ENCODE measurements around the gene PANK2. TPM values are rescaled to one million over a fixed set of nuclear protein-coding genes. Genes with fewer than 3 reads are reported as not detected.

The PANK2 gene
- polyA plus RNA-seq, 1 of the 3 experiments (the other 2 are of a cell fraction): 17.7 TPM

DNA sequence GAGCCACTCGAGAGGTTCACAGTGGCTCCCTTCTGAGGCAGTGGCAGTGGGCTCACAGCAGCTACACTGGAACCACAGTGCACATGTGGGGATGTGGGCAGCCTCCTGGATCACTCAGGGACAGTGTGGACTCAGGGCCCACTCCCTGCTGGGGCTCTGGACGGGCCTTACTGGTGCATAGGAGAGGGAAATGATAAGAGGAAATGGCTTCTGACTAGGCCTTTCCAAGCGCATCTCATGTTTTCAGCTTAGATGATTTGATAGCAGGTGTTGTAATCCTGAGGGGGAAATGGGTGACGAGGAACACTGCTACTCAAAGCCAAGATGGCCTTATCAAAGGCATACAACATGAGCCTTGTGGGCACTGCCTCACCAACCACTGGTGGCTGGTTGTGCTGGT, 44.0 kb downstream of the PANK2 start:
- no peaks in the 10 kb centered on the region for H4K20me1 ChIP-seq (ENCODE audit: insufficient read depth)
- 94% methylated on average over 3 of the region's 4 CpGs for WGBS (ENCODE audit: low lambda C conversion rate)
- H3K27me3 ChIP-seq (ENCODE audit: insufficient read depth): no peaks in the 10 kb centered on the region
- peaks cover 31% of the 10 kb centered on the region for H3F3A ChIP-seq (replicated peaks; ENCODE audit: insufficient read depth)
- no peak overlapping the region for H3K9ac ChIP-seq
- H3K9me2 ChIP-seq: no peaks in the 10 kb centered on the region
- H3K4me2 ChIP-seq: peak overlapping the region; percentile 67
- TF ChIP-seq, protein P1, sequence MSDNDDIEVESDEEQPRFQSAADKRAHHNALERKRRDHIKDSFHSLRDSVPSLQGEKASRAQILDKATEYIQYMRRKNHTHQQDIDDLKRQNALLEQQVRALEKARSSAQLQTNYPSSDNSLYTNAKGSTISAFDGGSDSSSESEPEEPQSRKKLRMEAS (IDR thresholded peaks at IDR 0.05; ENCODE audit: low read depth): no peak
- TF ChIP-seq SIN3A (IDR thresholded peaks at IDR 0.05; ENCODE audit: borderline replicate concordance, low read depth, low read length): no peak
- TF ChIP-seq, protein P2, sequence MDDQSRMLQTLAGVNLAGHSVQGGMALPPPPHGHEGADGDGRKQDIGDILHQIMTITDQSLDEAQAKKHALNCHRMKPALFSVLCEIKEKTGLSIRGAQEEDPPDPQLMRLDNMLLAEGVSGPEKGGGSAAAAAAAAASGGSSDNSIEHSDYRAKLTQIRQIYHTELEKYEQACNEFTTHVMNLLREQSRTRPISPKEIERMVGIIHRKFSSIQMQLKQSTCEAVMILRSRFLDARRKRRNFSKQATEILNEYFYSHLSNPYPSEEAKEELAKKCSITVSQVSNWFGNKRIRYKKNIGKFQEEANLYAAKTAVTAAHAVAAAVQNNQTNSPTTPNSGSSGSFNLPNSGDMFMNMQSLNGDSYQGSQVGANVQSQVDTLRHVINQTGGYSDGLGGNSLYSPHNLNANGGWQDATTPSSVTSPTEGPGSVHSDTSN (IDR thresholded peaks at IDR 0.05): no peak
- no peak for TF ChIP-seq CHD2 (IDR thresholded peaks at IDR 0.05; ENCODE audit: low read length, partially characterized antibody)
- TF ChIP-seq TCF12 (IDR thresholded peaks at IDR 0.05): no peak
- TF ChIP-seq RAD21 (IDR thresholded peaks at IDR 0.05; ENCODE audit: low read length): no peak
- ChIA-PET CTCF (interaction anchor here (1.3 kb wide), 1 partner anchor 152 kb away, joined by 4 read pairs; no protein-coding TSS in a partner anchor), POLR2A (no interaction called here)
- no peak overlapping the region for H3K4me3 ChIP-seq (ENCODE audit: low read depth in 2 of 2, low read length in 1 of 2)
- no peak for DNase-seq
- H2AFZ ChIP-seq (ENCODE audit: low read depth): no peak overlapping the region
- peaks cover 23 to 29% of the 10 kb centered on the region in 2 experiments for H3K36me3 ChIP-seq (replicated peaks in 1 of 2; ENCODE audit: control insufficient read depth in 1 of 2, insufficient read depth in 2 of 2, low read length in 1 of 2)
- peaks cover 0 to 13% of the 10 kb centered on the region in 2 experiments; a peak in 1 of 4 replicates for H3K4me1 ChIP-seq (ENCODE audit: control insufficient read depth in 1 of 2, insufficient read depth in 2 of 2, low read depth in 1 of 2, low read length in 1 of 2)
- no peaks in the 10 kb centered on the region for H3K9me3 ChIP-seq
- H3K27ac ChIP-seq (ENCODE audit: low read depth in 2 of 2, low read length in 1 of 2): no peak overlapping the region
- no peaks in the 10 kb centered on the region for H3K79me2 ChIP-seq (ENCODE audit: insufficient read depth)

DNA sequence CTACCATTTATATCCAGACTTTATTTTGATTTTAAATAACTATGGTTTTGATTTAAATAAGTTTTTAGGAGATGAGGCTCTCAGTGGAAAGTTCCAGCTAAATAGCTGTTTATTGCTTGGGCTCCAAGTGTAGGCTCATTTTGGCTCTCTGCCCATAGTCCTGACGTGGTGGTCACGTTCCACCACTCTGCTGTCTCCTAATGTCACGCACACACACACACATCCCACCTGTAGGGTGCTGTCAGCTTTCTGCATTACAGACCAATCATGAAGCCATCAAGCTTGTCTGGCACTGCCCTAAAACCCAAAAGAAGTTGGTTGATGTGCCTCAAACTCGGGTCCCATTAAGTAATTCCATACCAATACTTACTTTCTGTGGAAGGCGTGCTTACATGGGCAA, 45.4 kb downstream of the PANK2 start:
- H4K20me1 ChIP-seq (ENCODE audit: insufficient read depth): no peaks in the 10 kb centered on the region
- H3K4me1 ChIP-seq (ENCODE audit: control insufficient read depth in 1 of 2, insufficient read depth in 2 of 2, low read depth in 1 of 2, low read length in 1 of 2): peaks cover 0 to 13% of the 10 kb centered on the region in 2 experiments; a peak in 1 of 4 replicates
- 94% methylated on average over 5 of the region's 5 CpGs for WGBS (ENCODE audit: low lambda C conversion rate)
- H2AFZ ChIP-seq (ENCODE audit: low read depth): no peak overlapping the region
- H3K27me3 ChIP-seq (ENCODE audit: insufficient read depth): no peaks in the 10 kb centered on the region
- DNase-seq: no peak
- no peak overlapping the region for H3K4me2 ChIP-seq
- no peak overlapping the region for H3K27ac ChIP-seq (ENCODE audit: low read depth in 2 of 2, low read length in 1 of 2)
- H3K9me2 ChIP-seq: no peaks in the 10 kb centered on the region
- no peaks in the 10 kb centered on the region for H3K9me3 ChIP-seq
- H3K9ac ChIP-seq: no peak overlapping the region
- H3F3A ChIP-seq (replicated peaks; ENCODE audit: insufficient read depth): peaks cover 21% of the 10 kb centered on the region
- CTCF ChIA-PET: interaction anchor here (1.9 kb wide), 1 partner anchor 137 kb away, joined by 5 read pairs; no protein-coding TSS in a partner anchor
- H3K4me3 ChIP-seq (ENCODE audit: low read depth in 2 of 2, low read length in 1 of 2): no peak overlapping the region
- POLR2A ChIA-PET: no interaction called here
- peaks cover 23 to 37% of the 10 kb centered on the region in 2 experiments for H3K36me3 ChIP-seq (replicated peaks in 1 of 2; ENCODE audit: control insufficient read depth in 1 of 2, insufficient read depth in 2 of 2, low read length in 1 of 2)
- no peaks in the 10 kb centered on the region for H3K79me2 ChIP-seq (ENCODE audit: insufficient read depth)
- TF ChIP-seq EP300 (IDR thresholded peaks at IDR 0.05; ENCODE audit: borderline replicate concordance in 1 of 2, low read depth in 1 of 2, low read length in 1 of 2): no peak
- TF ChIP-seq TAF1 (IDR thresholded peaks at IDR 0.05; ENCODE audit: borderline replicate concordance, low read depth, low read length): no peak
- TF ChIP-seq, protein P3, sequence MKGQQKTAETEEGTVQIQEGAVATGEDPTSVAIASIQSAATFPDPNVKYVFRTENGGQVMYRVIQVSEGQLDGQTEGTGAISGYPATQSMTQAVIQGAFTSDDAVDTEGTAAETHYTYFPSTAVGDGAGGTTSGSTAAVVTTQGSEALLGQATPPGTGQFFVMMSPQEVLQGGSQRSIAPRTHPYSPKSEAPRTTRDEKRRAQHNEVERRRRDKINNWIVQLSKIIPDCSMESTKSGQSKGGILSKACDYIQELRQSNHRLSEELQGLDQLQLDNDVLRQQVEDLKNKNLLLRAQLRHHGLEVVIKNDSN (IDR thresholded peaks at IDR 0.05; ENCODE audit: borderline replicate concordance, low read depth): no peak
- TF ChIP-seq, protein P2 (IDR thresholded peaks at IDR 0.05): no peak
- TF ChIP-seq GABPA (IDR thresholded peaks at IDR 0.05; ENCODE audit: low read depth): no peak
